Hepatocyte (in vitro differentiated cells): ENCODE results near the gene PARP8. TPM values are rescaled to one million over a fixed set of nuclear protein-coding genes. Genes with fewer than 3 reads are reported as not detected.
"Not testable (repeated sequence)": the region's sequence is repeated elsewhere in the genome, so short reads cannot be mapped to it uniquely, and the experiment has no call there.

ENCODE experiments used
- DNase-seq: peaks from one replicate; pipeline ENCODE4 v3.0.0-alpha.2; 2016; ENCODE audit warnings: low spot score
- H2AFZ ChIP-seq: fragments of 200-600 bp; sonication (generic); 2 replicates; pipeline ENCODE4 v1.6.0; 2016; ENCODE audit warnings: antibody characterized with exemption, mild to moderate bottlenecking
- H3K27ac ChIP-seq: fragments of 200-600 bp; sonication (generic); 2 replicates; pipeline ENCODE4 v1.5.1; 2016; ENCODE audit warnings: mild to moderate bottlenecking
- H3K27me3 ChIP-seq: fragments of 200-600 bp; sonication (generic); 2 replicates; pipeline ENCODE4 v1.6.1; 2016
- H3K36me3 ChIP-seq: fragments of 200-600 bp; sonication (generic); replicated peaks from 2 replicates; pipeline ENCODE4 v1.5.1; 2016; ENCODE audit warnings: low read depth; ENCODE audit not compliant: insufficient read depth
- H3K4me1 ChIP-seq: fragments of 200-600 bp; sonication (generic); 2 replicates; pipeline ENCODE4 v1.5.1; 2016; ENCODE audit warnings: mild to moderate bottlenecking, moderate library complexity; ENCODE audit not compliant: insufficient read depth
- H3K4me2 ChIP-seq: fragments of 200-600 bp; sonication (generic); 2 replicates; pipeline ENCODE4 v1.6.0; 2016
- H3K4me3 ChIP-seq: fragments of 200-600 bp; sonication (generic); 2 replicates; pipeline ENCODE4 v1.5.1; 2016; ENCODE audit warnings: mild to moderate bottlenecking
- H3K79me2 ChIP-seq: fragments of 200-600 bp; sonication (generic); 2 replicates; pipeline ENCODE4 v1.6.0; 2017; ENCODE audit warnings: mild to moderate bottlenecking
- H3K9me2 ChIP-seq: fragments of 200-600 bp; sonication (generic); replicated peaks from 2 replicates; pipeline ENCODE4 v1.6.0; 2017; ENCODE audit warnings: mild to moderate bottlenecking; ENCODE audit not compliant: insufficient read depth
- H3K9me3 ChIP-seq: fragments of 200-600 bp; sonication (generic); 2 replicates; pipeline ENCODE4 v1.5.1; 2016; ENCODE audit warnings: low read depth, mild to moderate bottlenecking
- H4K20me1 ChIP-seq: fragments of 200-600 bp; sonication (generic); 2 replicates; pipeline ENCODE4 v1.6.0; 2016; ENCODE audit warnings: mild to moderate bottlenecking; ENCODE audit not compliant: insufficient read depth, poor library complexity, severe bottlenecking
- CTCF ChIP-seq: fragments of 200-600 bp; sonication (generic); IDR thresholded peaks from 2 replicates; pipeline ENCODE4 v1.5.1; 2016; ENCODE audit warnings: antibody characterized with exemption, mild to moderate bottlenecking; ENCODE audit not compliant: poor library complexity
- EZH2 ChIP-seq: fragments of 200-600 bp; sonication (generic); IDR thresholded peaks from 2 replicates; pipeline ENCODE4 v1.6.1; 2016; ENCODE audit warnings: antibody characterized with exemption, mild to moderate bottlenecking, borderline replicate concordance
- EZH2phosphoT487 ChIP-seq: fragments of 200-600 bp; sonication (generic); IDR thresholded peaks from one replicate; pipeline ENCODE4 v1.6.1; 2018; ENCODE audit warnings: antibody characterized with exemption, mild to moderate bottlenecking, low read depth, moderate library complexity; ENCODE audit not compliant: unreplicated experiment, severe bottlenecking
- WGBS: methylation state at CpG from one replicate; pipeline ENCODE4 v1.1.6; 2016; ENCODE audit warnings: low lambda C conversion rate; ENCODE audit errors: missing lambda C conversion rate; 5-methylcytosine and 5-hydroxymethylcytosine counted together
- polyA plus RNA-seq: library from polyadenylated mRNA; unstranded; fragments of >200 nt; fragmentation: Nextera tagmentation; extraction: Ambion mirVana; gene quantifications from 2 replicates; pipeline ENCODE4 v1.2.1, GENCODE V29; 2016
- total RNA-seq: library from RNA; depleted of rRNA; stranded (reverse); fragments of >200 nt; gene quantifications from 2 replicates; pipeline ENCODE4 v1.2.3, GENCODE V29; 2014

The PARP8 gene
- total RNA-seq: 15.5 and 18.0 TPM in 2 replicates
- polyA plus RNA-seq: 11.9 and 18.3 TPM in 2 replicates

- Histone ChIP-seq H3K79me2 (peaks cover 24% of the 10 kb centered on the region), H3K9me2 (no peaks in the 10 kb centered on the region), H3K4me1 (no peaks in the 10 kb centered on the region), H3K4me3 (peak within 1 kb of the TSS; percentile 91), H3K9me3 (no peaks in the 10 kb centered on the region), H2AFZ (peak within 1 kb of the TSS; percentile 94), H4K20me1 (no peaks in the 10 kb centered on the region), H3K36me3 (no peaks in the 10 kb centered on the region), H3K27ac (peak within 1 kb of the TSS; percentile 97), H3K4me2 (peak within 1 kb of the TSS; percentile 81), H3K27me3 (no peaks in the 10 kb centered on the region)
- no peak for TF ChIP-seq CTCF
- TF ChIP-seq EZH2phosphoT487: no peak
- no peak for TF ChIP-seq EZH2
- peak; percentile 63 for DNase-seq
- 1% methylated on average over 58 of the region's 66 CpGs for WGBS
These were observed at the start of gene PARP8 for GRCh38 chr5:50666261-50667022. TSS of gene PARP8 (plus strand) at chr5:50666637. CDS start at chr5:50667096, 459 bp downstream.

- no peaks in the 10 kb centered on the region for H3K79me2 ChIP-seq
- TF ChIP-seq CTCF: no peak
- no peak for TF ChIP-seq EZH2
- TF ChIP-seq EZH2phosphoT487: no peak
- no peaks in the 10 kb centered on the region for H3K36me3 ChIP-seq
- no peak overlapping the region for H3K27ac ChIP-seq
- no peaks in the 10 kb centered on the region for H3K9me2 ChIP-seq
- no peak overlapping the region for H2AFZ ChIP-seq
- H3K4me3 ChIP-seq: no peak overlapping the region
- H3K27me3 ChIP-seq: no peaks in the 10 kb centered on the region
- H3K4me2 ChIP-seq: no peak overlapping the region
- no peaks in the 10 kb centered on the region for H3K4me1 ChIP-seq
- no peaks in the 10 kb centered on the region for H3K9me3 ChIP-seq
- H4K20me1 ChIP-seq: no peaks in the 10 kb centered on the region
- DNase-seq: no peak
- WGBS: 73% methylated on average over 3 of the region's 3 CpGs
These were observed 42.8 kb upstream of the PARP8 start for GRCh38 chr5:50623666-50624065.

- DNase-seq, H2AFZ ChIP-seq, H3K4me2 ChIP-seq, H3K9me3 ChIP-seq, H3K27me3 ChIP-seq, H3K79me2 ChIP-seq, H3K9me2 ChIP-seq, H3K4me1 ChIP-seq, H4K20me1 ChIP-seq, H3K27ac ChIP-seq, H3K36me3 ChIP-seq, H3K4me3 ChIP-seq: not testable (repeated sequence)
- 75% methylated on average over 2 of the region's 2 CpGs for WGBS
These were observed 31.6 kb upstream of the PARP8 start for GRCh38 chr5:50634866-50635265.

GRCh38 chr5:50637576-50637975, 28.9 kb upstream of the PARP8 start:
- not testable (repeated sequence) for H3K4me3 ChIP-seq, H3K9me3 ChIP-seq, H3K4me1 ChIP-seq, H3K9me2 ChIP-seq, H3K36me3 ChIP-seq, H3K27me3 ChIP-seq, H4K20me1 ChIP-seq, H2AFZ ChIP-seq, DNase-seq, H3K27ac ChIP-seq, H3K79me2 ChIP-seq, H3K4me2 ChIP-seq
- 85% methylated on average over 2 of the region's 2 CpGs for WGBS
